Measurements from ENCODE around the gene MYH9. TPM values are rescaled to one million over a fixed set of nuclear protein-coding genes. Genes with fewer than 3 reads are reported as not detected.

The MYH9 gene
- total RNA-seq, 1 experiment from 2014 or later, result 258 TPM

DNA sequence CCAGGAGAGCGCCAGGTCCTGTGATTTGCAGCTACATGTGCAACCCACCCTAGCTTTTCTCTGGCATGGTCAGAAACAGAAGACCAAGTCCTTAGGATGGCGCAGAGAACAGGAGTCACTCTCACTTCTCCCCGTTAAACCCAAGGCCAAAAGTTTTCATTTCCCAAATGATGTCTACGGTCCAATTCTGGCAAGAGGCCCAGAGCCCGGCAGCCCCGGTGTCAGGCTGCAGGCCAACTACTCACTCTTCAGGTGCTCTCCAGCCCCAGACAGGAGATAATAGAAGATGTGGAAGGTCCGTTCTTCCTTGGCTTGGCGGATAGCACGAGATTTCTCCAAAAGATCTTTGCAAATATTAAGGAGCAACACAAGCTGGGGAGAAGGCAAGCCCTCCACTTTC is 67.2 kb downstream of the MYH9 start:
- no peaks in the 10 kb centered on the region for H3K9me2 ChIP-seq (ENCODE audit: insufficient read depth)
- H3K36me3 ChIP-seq (ENCODE audit: control insufficient read depth in 1 of 2, insufficient read depth in 2 of 2, low read length in 2 of 2), result peaks cover 56 to 82% of the 10 kb centered on the region in 2 experiments
- peaks cover 44% of the 10 kb centered on the region; the same call in 1 of the 2 replicates for H3K79me2 ChIP-seq (ENCODE audit: insufficient read depth, low read length)
- ATAC-seq, result no peak
- no peaks in the 10 kb centered on the region for H3K27me3 ChIP-seq (ENCODE audit: insufficient read depth, low read length)
- no TSS peak for BruUV-seq (replicated peaks)
- intact Hi-C loops (cut with micrococcal nuclease), result no loop called here
- no peak overlapping the region for H3K4me2 ChIP-seq (ENCODE audit: low read length)
- peaks cover 0 to 2% of the 10 kb centered on the region in 2 experiments; a peak in 1 of 4 replicates for H3K4me1 ChIP-seq (ENCODE audit: control insufficient read depth in 1 of 2, insufficient read depth in 2 of 2, low read length in 2 of 2)
- H3K9me3 ChIP-seq (ENCODE audit: control insufficient read depth in 1 of 2, insufficient read depth in 1 of 2, low read depth in 1 of 2, low read length in 2 of 2), result no peaks in the 10 kb centered on the region
- TF ChIP-seq, protein P1, sequence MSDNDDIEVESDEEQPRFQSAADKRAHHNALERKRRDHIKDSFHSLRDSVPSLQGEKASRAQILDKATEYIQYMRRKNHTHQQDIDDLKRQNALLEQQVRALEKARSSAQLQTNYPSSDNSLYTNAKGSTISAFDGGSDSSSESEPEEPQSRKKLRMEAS (IDR thresholded peaks at IDR 0.05), result no peak
- TF ChIP-seq FOSL1 (IDR thresholded peaks at IDR 0.05; ENCODE audit: low read depth) (no peak), ELF1 (IDR thresholded peaks at IDR 0.05; ENCODE audit: borderline replicate concordance, low read depth) (no peak), EGR1 (IDR thresholded peaks at IDR 0.05; ENCODE audit: low read depth) (no peak), SIN3A (IDR thresholded peaks at IDR 0.05; ENCODE audit: low read depth) (no peak), JUND (IDR thresholded peaks at IDR 0.05) (no peak), CEBPB (IDR thresholded peaks at IDR 0.05; ENCODE audit: low read depth) (no peak), ZNF274 (IDR thresholded peaks at IDR 0.05; ENCODE audit: low read depth, low read length) (no peak), SP1 (IDR thresholded peaks at IDR 0.05; ENCODE audit: low read depth) (no peak), CBX3 (IDR thresholded peaks at IDR 0.05; ENCODE audit: low read depth) (no peak)
- TF ChIP-seq, protein P2, sequence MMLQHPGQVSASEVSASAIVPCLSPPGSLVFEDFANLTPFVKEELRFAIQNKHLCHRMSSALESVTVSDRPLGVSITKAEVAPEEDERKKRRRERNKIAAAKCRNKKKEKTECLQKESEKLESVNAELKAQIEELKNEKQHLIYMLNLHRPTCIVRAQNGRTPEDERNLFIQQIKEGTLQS (IDR thresholded peaks at IDR 0.05), result no peak
- TF ChIP-seq, protein P3, sequence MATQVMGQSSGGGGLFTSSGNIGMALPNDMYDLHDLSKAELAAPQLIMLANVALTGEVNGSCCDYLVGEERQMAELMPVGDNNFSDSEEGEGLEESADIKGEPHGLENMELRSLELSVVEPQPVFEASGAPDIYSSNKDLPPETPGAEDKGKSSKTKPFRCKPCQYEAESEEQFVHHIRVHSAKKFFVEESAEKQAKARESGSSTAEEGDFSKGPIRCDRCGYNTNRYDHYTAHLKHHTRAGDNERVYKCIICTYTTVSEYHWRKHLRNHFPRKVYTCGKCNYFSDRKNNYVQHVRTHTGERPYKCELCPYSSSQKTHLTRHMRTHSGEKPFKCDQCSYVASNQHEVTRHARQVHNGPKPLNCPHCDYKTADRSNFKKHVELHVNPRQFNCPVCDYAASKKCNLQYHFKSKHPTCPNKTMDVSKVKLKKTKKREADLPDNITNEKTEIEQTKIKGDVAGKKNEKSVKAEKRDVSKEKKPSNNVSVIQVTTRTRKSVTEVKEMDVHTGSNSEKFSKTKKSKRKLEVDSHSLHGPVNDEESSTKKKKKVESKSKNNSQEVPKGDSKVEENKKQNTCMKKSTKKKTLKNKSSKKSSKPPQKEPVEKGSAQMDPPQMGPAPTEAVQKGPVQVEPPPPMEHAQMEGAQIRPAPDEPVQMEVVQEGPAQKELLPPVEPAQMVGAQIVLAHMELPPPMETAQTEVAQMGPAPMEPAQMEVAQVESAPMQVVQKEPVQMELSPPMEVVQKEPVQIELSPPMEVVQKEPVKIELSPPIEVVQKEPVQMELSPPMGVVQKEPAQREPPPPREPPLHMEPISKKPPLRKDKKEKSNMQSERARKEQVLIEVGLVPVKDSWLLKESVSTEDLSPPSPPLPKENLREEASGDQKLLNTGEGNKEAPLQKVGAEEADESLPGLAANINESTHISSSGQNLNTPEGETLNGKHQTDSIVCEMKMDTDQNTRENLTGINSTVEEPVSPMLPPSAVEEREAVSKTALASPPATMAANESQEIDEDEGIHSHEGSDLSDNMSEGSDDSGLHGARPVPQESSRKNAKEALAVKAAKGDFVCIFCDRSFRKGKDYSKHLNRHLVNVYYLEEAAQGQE (IDR thresholded peaks at IDR 0.05; ENCODE audit: low read depth), result no peak
- POLR2A ChIA-PET, result no interaction called here
- H2AFZ ChIP-seq (ENCODE audit: low read depth, low read length, poor library complexity, severe bottlenecking), result no peak overlapping the region
- H3K27ac ChIP-seq (ENCODE audit: low read depth, low read length), result no peak overlapping the region
- no peak overlapping the region for H3K4me3 ChIP-seq (replicated peaks in 1 of 2; ENCODE audit: low read depth in 1 of 2, low read length in 2 of 2)
- H3K9ac ChIP-seq (ENCODE audit: low read length), result no peak overlapping the region
- RAD21 ChIA-PET (ENCODE audit: low non-redundant PET in 1 of 2, low total read pairs in 2 of 2, uncharacterized antibody in 2 of 2, unreplicated experiment in 2 of 2), result no interaction called here
- CTCF ChIA-PET, result no interaction called here
- H4K20me1 ChIP-seq (ENCODE audit: insufficient read depth), result no peaks in the 10 kb centered on the region
- no peak for DNase-seq (ENCODE audit: low read depth, low spot score)

Measured in HCT116 (cell line).